ENCODE data around the gene ZNF107. TPM values are rescaled to one million over a fixed set of nuclear protein-coding genes. Genes with fewer than 3 reads are reported as not detected.
A peak's percentile ranks its signal among the peaks of the same experiment; 100 is the strongest.

Gene ZNF107
- total and polyA plus RNA-seq, 2 of the 13 experiments (the other 11 are each of a cell fraction or from before 2014, with no cell fraction given), result 2.5 to 5.4 TPM

DNA sequence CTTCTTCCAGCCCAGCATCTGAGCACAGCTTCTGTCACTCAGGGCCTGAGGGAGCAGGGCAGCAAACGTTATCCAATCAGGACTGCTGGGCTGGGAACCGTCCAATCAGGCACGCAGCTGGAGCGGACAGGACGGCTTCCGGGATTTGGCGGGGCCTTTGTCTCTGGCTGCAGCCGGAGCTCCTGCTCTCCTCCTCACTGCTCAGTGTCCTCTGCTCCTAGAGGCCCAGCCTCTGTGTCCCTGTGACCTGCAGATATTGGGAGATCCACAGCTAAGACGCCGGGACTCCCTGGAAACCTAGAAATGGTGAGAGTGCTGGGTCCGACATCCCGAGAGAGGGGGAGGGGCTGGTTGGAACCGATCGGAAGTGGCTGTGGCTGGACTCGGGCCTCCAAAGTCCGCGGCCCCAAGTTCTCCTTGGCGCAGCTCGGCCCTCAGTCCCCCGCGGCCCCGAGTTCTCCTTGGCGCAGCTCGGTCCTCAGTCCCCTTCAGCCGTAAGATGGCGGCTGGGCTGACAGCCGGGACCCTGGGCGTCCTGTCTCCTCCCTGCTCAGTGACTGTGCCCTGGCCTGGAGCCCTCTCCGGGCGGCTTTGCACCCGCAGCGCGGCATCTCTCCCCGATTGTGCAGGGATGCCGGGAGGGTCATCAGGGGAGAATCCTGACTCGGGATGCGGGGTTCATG lies at the start of gene ZNF107 (continued):
- TF ChIP-seq, protein P1, sequence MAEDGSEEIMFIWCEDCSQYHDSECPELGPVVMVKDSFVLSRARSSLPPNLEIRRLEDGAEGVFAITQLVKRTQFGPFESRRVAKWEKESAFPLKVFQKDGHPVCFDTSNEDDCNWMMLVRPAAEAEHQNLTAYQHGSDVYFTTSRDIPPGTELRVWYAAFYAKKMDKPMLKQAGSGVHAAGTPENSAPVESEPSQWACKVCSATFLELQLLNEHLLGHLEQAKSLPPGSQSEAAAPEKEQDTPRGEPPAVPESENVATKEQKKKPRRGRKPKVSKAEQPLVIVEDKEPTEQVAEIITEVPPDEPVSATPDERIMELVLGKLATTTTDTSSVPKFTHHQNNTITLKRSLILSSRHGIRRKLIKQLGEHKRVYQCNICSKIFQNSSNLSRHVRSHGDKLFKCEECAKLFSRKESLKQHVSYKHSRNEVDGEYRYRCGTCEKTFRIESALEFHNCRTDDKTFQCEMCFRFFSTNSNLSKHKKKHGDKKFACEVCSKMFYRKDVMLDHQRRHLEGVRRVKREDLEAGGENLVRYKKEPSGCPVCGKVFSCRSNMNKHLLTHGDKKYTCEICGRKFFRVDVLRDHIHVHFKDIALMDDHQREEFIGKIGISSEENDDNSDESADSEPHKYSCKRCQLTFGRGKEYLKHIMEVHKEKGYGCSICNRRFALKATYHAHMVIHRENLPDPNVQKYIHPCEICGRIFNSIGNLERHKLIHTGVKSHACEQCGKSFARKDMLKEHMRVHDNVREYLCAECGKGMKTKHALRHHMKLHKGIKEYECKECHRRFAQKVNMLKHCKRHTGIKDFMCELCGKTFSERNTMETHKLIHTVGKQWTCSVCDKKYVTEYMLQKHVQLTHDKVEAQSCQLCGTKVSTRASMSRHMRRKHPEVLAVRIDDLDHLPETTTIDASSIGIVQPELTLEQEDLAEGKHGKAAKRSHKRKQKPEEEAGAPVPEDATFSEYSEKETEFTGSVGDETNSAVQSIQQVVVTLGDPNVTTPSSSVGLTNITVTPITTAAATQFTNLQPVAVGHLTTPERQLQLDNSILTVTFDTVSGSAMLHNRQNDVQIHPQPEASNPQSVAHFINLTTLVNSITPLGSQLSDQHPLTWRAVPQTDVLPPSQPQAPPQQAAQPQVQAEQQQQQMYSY (CRISPR knock-in tag; IDR thresholded peaks at IDR 0.05), result no peak
- TF ChIP-seq ZFP36L2 (CRISPR knock-in tag; IDR thresholded peaks at IDR 0.05), result no peak
- TF ChIP-seq FOXO1 (CRISPR knock-in tag; IDR thresholded peaks at IDR 0.05), result 0 out of 2 replicates have a peak, but pooled peaks have one; percentile 12
- no peak for TF ChIP-seq ATF7-NPFF (CRISPR knock-in tag; IDR thresholded peaks at IDR 0.05; ENCODE audit: low read depth)
- peak; percentile 75; the same call in 1 of the 2 replicates for TF ChIP-seq SMYD3 (CRISPR knock-in tag; IDR thresholded peaks at IDR 0.05)
- no peak for TF ChIP-seq TOE1 (CRISPR knock-in tag; IDR thresholded peaks at IDR 0.05)
- no peak for TF ChIP-seq CREB1 (IDR thresholded peaks at IDR 0.05)
- TF ChIP-seq CREB1 (CRISPR knock-in tag; IDR thresholded peaks at IDR 0.05), result peak; percentile 38; the same call in 1 of the 2 replicates
- no peak for TF ChIP-seq DNMT3B (CRISPR knock-in tag; conservative IDR thresholded peaks at IDR 0.05)
- TF ChIP-seq, protein P2, sequence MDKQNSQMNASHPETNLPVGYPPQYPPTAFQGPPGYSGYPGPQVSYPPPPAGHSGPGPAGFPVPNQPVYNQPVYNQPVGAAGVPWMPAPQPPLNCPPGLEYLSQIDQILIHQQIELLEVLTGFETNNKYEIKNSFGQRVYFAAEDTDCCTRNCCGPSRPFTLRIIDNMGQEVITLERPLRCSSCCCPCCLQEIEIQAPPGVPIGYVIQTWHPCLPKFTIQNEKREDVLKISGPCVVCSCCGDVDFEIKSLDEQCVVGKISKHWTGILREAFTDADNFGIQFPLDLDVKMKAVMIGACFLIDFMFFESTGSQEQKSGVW (CRISPR knock-in tag; IDR thresholded peaks at IDR 0.05; ENCODE audit: borderline replicate concordance), result no peak
- TF ChIP-seq ZBTB7B (CRISPR knock-in tag; IDR thresholded peaks at IDR 0.05), result no peak
- TF ChIP-seq TGIF2 (CRISPR knock-in tag; IDR thresholded peaks at IDR 0.05), result peak; percentile 80; the same call in 1 of the 2 replicates
- no peak for TF ChIP-seq TBX3 (IDR thresholded peaks at IDR 0.05; ENCODE audit: borderline replicate concordance)
- TF ChIP-seq ZNF441 (CRISPR knock-in tag; IDR thresholded peaks at IDR 0.05; ENCODE audit: borderline replicate concordance), result no peak
- no peak for TF ChIP-seq SMAD3 (CRISPR knock-in tag; IDR thresholded peaks at IDR 0.05)
- TF ChIP-seq, protein P3, sequence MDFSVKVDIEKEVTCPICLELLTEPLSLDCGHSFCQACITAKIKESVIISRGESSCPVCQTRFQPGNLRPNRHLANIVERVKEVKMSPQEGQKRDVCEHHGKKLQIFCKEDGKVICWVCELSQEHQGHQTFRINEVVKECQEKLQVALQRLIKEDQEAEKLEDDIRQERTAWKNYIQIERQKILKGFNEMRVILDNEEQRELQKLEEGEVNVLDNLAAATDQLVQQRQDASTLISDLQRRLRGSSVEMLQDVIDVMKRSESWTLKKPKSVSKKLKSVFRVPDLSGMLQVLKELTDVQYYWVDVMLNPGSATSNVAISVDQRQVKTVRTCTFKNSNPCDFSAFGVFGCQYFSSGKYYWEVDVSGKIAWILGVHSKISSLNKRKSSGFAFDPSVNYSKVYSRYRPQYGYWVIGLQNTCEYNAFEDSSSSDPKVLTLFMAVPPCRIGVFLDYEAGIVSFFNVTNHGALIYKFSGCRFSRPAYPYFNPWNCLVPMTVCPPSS (IDR thresholded peaks at IDR 0.05), result no peak
- TF ChIP-seq ZNF550 (CRISPR knock-in tag; IDR thresholded peaks at IDR 0.05; ENCODE audit: borderline replicate concordance), result no peak
- peak; percentile 90 for TF ChIP-seq NFYC (CRISPR knock-in tag; IDR thresholded peaks at IDR 0.05)
- TF ChIP-seq ZNF879 (CRISPR knock-in tag; IDR thresholded peaks at IDR 0.05), result no peak
- TF ChIP-seq ZNF75D (CRISPR knock-in tag; IDR thresholded peaks at IDR 0.05; ENCODE audit: borderline replicate concordance), result no peak
- TF ChIP-seq ZBTB20 (CRISPR knock-in tag; IDR thresholded peaks at IDR 0.05; ENCODE audit: borderline replicate concordance, low read depth), result no peak; the same call in 1 of the 2 replicates
- TF ChIP-seq ZNF552 (CRISPR knock-in tag; IDR thresholded peaks at IDR 0.05; ENCODE audit: borderline replicate concordance), result no peak
- no peak for TF ChIP-seq ZNF724P (CRISPR knock-in tag; IDR thresholded peaks at IDR 0.05; ENCODE audit: borderline replicate concordance)
- TF ChIP-seq, protein P4, sequence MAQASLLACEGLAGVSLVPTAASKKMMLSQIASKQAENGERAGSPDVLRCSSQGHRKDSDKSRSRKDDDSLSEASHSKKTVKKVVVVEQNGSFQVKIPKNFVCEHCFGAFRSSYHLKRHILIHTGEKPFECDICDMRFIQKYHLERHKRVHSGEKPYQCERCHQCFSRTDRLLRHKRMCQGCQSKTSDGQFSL (CRISPR knock-in tag; IDR thresholded peaks at IDR 0.05), result no peak
- TF ChIP-seq PCBP1 (IDR thresholded peaks at IDR 0.05; ENCODE audit: borderline replicate concordance, low read depth, low read length), result no peak
- no peak for TF ChIP-seq ZNF614 (CRISPR knock-in tag; IDR thresholded peaks at IDR 0.05; ENCODE audit: borderline replicate concordance)
